Stomach (tissue), 9 donors: ENCODE data around the gene KDM2B. TPM values are rescaled to one million over a fixed set of nuclear protein-coding genes. Genes with fewer than 3 reads are reported as not detected.

Source experiments
- DNase-seq, 2 donors: peaks; one replicate each; pipeline versions ENCODE4 v3.0.0 to v3.0.0-alpha.2; 2013 to 2019
- H3K27ac ChIP-seq, 5 donors: fragments of 200-600 bp in 4 of 5; sonication (generic) in 4 of 5; one replicate each; pipeline ENCODE4 v1.5.1; 2013 to 2019; ENCODE audit warnings: mild to moderate bottlenecking in 1 of 5, moderate library complexity in 1 of 5
- H3K27me3 ChIP-seq, 3 donors: fragments of 200-600 bp; sonication (generic); one replicate each; pipeline ENCODE4 v1.5.1; 2017 to 2019; ENCODE audit warnings: mixed run types in 1 of 3
- H3K36me3 ChIP-seq, 4 donors: fragments of 200-600 bp; sonication (generic); 1 replicate in 3 of 4; 2 replicates in 1 of 4; pipeline ENCODE4 v1.5.1; 2016 to 2019
- H3K4me1 ChIP-seq, 4 donors: fragments of 200-600 bp; sonication (generic); one replicate each; pipeline ENCODE4 v1.5.1; 2016 to 2019
- H3K4me3 ChIP-seq, 4 donors: fragments of 200-600 bp; sonication (generic) in 3 of 4; one replicate each; pipeline ENCODE4 v1.5.1; 2016 to 2019; ENCODE audit warnings: mild to moderate bottlenecking in 1 of 4
- H3K9me3 ChIP-seq, 4 donors: fragments of 200-600 bp; sonication (generic); one replicate each; pipeline ENCODE4 v1.5.1; 2016 to 2019
- EP300 ChIP-seq: sonication (generic); formaldehyde crosslinking; IDR thresholded peaks from one replicate; pipeline ENCODE4 v1.6.1; 2017; ENCODE audit warnings: antibody characterized with exemption
- POLR2A ChIP-seq, 4 donors: fragments of 450-650 bp; IDR thresholded peaks; one replicate each; pipeline ENCODE4 v1.6.1; 2016; ENCODE audit warnings: antibody characterized with exemption in 4 of 4, control low read depth in 2 of 4, mild to moderate bottlenecking in 1 of 4, moderate library complexity in 1 of 4
- POLR2AphosphoS5 ChIP-seq, 3 donors: sonication (generic); formaldehyde crosslinking; IDR thresholded peaks; one replicate each; pipeline ENCODE4 v1.6.1; 2016; ENCODE audit warnings: antibody characterized with exemption in 3 of 3
- WGBS, 5 donors: extraction: QIAGEN DNeasy Blood & Tissue Kit in 3 of 5; methylation state at CpG; one replicate each; pipeline versions ENCODE4 v1.1.5 to v1.1.7; 2013 to 2018; 5-methylcytosine and 5-hydroxymethylcytosine counted together
- intact Hi-C: fragments of 100-400 bp; cut with DNase I; formaldehyde crosslinking; loops from one replicate; pipeline ENCODE4 v1.15.1; 2023; ENCODE audit warnings: low total_unique reads
- polyA plus RNA-seq, 3 donors: library from polyadenylated mRNA; stranded (reverse); fragments of 200-250 nt; gene quantifications; one replicate each; pipeline ENCODE4 v1.2.3, GENCODE V29; 2013
- total RNA-seq, 5 donors: library from RNA; depleted of rRNA; stranded (reverse); fragments of >200 nt; gene quantifications; one replicate each; pipeline versions ENCODE4 v1.1.0 to v1.2.3, GENCODE V29; 2014 to 2016
- TF ChIP-seq, protein P1 (sequence below), 7 experiments: fragments of 450-650 bp in 4 of 7; fragments of 200-600 bp in 3 of 7; sonication (generic) in 3 of 7; IDR thresholded peaks; one replicate each; pipeline ENCODE4 v1.5.1; 2016 to 2019; ENCODE audit warnings: antibody characterized with exemption in 7 of 7, control low read depth in 2 of 7, mild to moderate bottlenecking in 1 of 7
- donor health status: healthy with polysubstance abuse.
- donor health status: Bipolar disorder and iron deficiency.
- donor health status: healthy.

The KDM2B gene
- total and polyA plus RNA-seq, 8 donors = 5.8 to 72.8 (median 11.7) TPM

- Histone ChIP-seq H3K27me3 (no peaks in the 10 kb centered on the region), H3K36me3 (peaks cover 0 to 13% (median 7%) of the 10 kb centered on the region in 4 donors), H3K27ac (no peak overlapping the region), H3K9me3 (no peaks in the 10 kb centered on the region), H3K4me1 (peaks cover 0 to 14% (median 11%) of the 10 kb centered on the region in 4 donors), H3K4me3 (no peak overlapping the region)
- WGBS, 5 donors = 87 to 97% (median 92%) methylated on average over 8 of the region's 8 CpGs
- DNase-seq = no peak
- TF ChIP-seq EP300 (no peak), POLR2A (IDR thresholded peaks at IDR 0.05) (no peak), POLR2AphosphoS5 (IDR thresholded peaks at IDR 0.05) (no peak)
- TF ChIP-seq, protein P1, sequence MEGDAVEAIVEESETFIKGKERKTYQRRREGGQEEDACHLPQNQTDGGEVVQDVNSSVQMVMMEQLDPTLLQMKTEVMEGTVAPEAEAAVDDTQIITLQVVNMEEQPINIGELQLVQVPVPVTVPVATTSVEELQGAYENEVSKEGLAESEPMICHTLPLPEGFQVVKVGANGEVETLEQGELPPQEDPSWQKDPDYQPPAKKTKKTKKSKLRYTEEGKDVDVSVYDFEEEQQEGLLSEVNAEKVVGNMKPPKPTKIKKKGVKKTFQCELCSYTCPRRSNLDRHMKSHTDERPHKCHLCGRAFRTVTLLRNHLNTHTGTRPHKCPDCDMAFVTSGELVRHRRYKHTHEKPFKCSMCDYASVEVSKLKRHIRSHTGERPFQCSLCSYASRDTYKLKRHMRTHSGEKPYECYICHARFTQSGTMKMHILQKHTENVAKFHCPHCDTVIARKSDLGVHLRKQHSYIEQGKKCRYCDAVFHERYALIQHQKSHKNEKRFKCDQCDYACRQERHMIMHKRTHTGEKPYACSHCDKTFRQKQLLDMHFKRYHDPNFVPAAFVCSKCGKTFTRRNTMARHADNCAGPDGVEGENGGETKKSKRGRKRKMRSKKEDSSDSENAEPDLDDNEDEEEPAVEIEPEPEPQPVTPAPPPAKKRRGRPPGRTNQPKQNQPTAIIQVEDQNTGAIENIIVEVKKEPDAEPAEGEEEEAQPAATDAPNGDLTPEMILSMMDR (IDR thresholded peaks at IDR 0.05) = no peak
- intact Hi-C loops = loop anchor here (10.0 kb wide), 1 partner anchor 169 kb away; the partner anchor contains the start of gene MORN3
Measured at GRCh38 chr12:121495746-121496145, 85.1 kb downstream of the KDM2B start.

GRCh38 chr12:121494093-121494787, 86.6 kb downstream of the KDM2B start:
- no peak overlapping the region for H3K27ac ChIP-seq
- intact Hi-C loops = loop anchor here (10.0 kb wide), 1 partner anchor 171 kb away; the partner anchor contains the start of gene MORN3

GRCh38 chr12:121490401-121491281, 90.2 kb downstream of the KDM2B start:
- H3K9me3 ChIP-seq = no peaks in the 10 kb centered on the region
- no peak overlapping the region for H3K27ac ChIP-seq
- intact Hi-C loops = loop anchor here (10.0 kb wide), 1 partner anchor 174 kb away; the partner anchor contains the start of gene MORN3
- TF ChIP-seq, protein P1 (IDR thresholded peaks at IDR 0.05) = no peak
- TF ChIP-seq EP300 (no peak), POLR2A (IDR thresholded peaks at IDR 0.05) (no peak), POLR2AphosphoS5 (IDR thresholded peaks at IDR 0.05) (no peak)
- no peaks in the 10 kb centered on the region for H3K27me3 ChIP-seq
- H3K4me1 ChIP-seq = peaks cover 0 to 7% (median 0%) of the 10 kb centered on the region in 4 donors
- H3K36me3 ChIP-seq = peaks cover 0 to 23% (median 20%) of the 10 kb centered on the region in 4 donors
- no peak overlapping the region for H3K4me3 ChIP-seq
- WGBS, 5 donors = 54 to 64% (median 62%) methylated on average over 15 of the region's 15 CpGs
- peak in 1 of 2 donors; percentile 30 for DNase-seq

More at GRCh38 chr12:121494093-121494787, 86.6 kb downstream of the KDM2B start:
- TF ChIP-seq, protein P1 (IDR thresholded peaks at IDR 0.05) = peak in 5 of 7 experiments; percentile 65 to 79 (median 69)
- TF ChIP-seq POLR2AphosphoS5 (IDR thresholded peaks at IDR 0.05) = no peak
- WGBS, 5 donors = 76 to 82% (median 77%) methylated on average over 19 of the region's 19 CpGs
- no peaks in the 10 kb centered on the region for H3K27me3 ChIP-seq
- no peaks in the 10 kb centered on the region for H3K9me3 ChIP-seq
- peak; percentile 46 to 69 for DNase-seq
- H3K36me3 ChIP-seq = peaks cover 0 to 27% (median 20%) of the 10 kb centered on the region in 4 donors
- H3K4me1 ChIP-seq = peaks cover 0 to 11% (median 0%) of the 10 kb centered on the region in 4 donors
- no peak overlapping the region for H3K4me3 ChIP-seq

DNA sequence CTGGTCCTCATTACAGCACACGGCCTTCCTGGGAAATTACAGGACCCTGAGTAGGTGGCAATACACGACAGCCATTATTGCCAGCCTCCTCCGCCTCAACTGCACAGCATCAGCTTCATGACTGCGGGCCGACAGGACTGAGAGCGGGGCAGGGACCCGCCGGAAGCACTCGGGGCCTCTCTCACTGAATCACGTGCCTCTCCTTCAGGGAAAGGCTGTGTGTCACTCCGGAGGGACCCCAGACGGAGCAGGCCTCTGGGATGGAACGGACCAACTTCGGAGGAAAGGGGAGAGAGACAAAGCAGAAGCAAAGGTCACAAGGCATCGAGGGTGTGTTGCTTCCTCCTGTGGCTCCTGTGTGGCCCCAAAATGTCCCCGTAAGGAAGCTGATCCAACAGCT, 90.9 kb downstream of the KDM2B start:
- DNase-seq = no peak
- 88 to 97% (median 91%) methylated on average over 15 to 16 of the region's 16 CpGs for whole genome bisulfite sequencing, 5 donors
- peaks cover 0 to 7% (median 0%) of the 10 kb centered on the region in 4 donors for H3K4me1 ChIP-seq
- intact Hi-C loops = loop anchor here (10.0 kb wide), 1 partner anchor 175 kb away; the partner anchor contains the start of gene MORN3
- no peaks in the 10 kb centered on the region for H3K27me3 ChIP-seq
- H3K9me3 ChIP-seq = no peaks in the 10 kb centered on the region
- no peak overlapping the region for H3K4me3 ChIP-seq
- H3K36me3 ChIP-seq = peaks cover 0 to 20% (median 18%) of the 10 kb centered on the region in 4 donors
- no peak overlapping the region for H3K27ac ChIP-seq
- TF ChIP-seq, protein P1 (IDR thresholded peaks at IDR 0.05) = no peak
- TF ChIP-seq EP300 (no peak), POLR2A (IDR thresholded peaks at IDR 0.05) (no peak), POLR2AphosphoS5 (IDR thresholded peaks at IDR 0.05) (no peak)
